DMS114 treated with DMSO at 0.1 percent for 48 hours (cell line): Measurements from ENCODE around the gene MESP2.

Source experiments
- DNase-seq: peaks from one replicate; lab custom pipeline; 2025; ENCODE audit not compliant: unreplicated experiment; lab: John Stamatoyannopoulos, UW

MESP2 gene

DNA sequence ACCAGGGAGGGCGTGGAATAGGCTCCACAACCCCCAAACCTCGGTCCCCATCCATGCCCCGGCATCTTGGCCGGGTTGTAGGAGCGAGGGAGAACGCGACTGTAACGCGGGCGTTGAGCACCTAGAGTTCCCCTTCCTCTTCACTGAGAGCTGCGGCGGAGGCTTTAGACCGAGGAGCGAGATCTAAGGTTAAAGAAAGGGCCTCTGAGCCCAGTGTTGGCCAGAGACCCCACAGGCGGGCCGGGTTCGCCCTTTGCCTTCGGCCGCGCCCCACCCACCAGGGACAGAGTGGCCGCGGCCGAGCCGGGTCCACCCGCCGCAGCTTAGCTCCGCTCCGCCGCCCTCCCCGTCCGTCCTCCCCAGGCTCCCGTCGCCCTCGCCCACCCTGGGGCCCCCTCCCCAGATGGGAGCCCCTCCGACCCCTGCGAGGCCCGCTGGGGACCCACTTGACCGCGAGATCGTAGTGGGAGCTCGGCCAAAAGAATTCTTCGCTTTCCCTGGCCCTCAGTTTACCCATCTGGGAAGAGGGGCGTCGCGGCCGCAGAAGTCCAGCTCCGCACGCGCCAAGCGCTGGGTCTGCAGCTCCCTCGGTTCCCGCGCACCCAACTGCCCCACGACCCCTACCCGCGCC lies 38.1 kb downstream of the MESP2 start:
- no peak for DNase-seq

DNA sequence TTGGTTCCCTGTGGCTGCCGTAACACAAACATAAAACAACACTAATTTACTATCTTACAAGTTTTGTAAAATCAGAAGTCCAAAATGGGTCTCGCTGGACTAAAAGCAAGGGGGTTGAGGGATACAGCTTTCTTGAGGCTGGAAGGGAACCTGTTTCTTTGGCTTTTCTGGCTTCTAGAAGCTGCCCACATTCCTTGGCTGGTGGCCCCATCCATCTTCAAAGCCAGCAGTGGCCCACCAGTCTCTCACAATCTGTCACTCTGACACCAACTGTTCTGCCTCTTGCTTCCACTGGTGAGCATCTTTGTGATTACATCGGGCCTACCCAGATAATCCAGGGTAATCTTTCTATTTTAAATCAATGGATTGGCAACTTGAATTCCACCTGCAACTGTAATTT lies 39.6 kb downstream of the MESP2 start:
- DNase-seq = no peak

DNA sequence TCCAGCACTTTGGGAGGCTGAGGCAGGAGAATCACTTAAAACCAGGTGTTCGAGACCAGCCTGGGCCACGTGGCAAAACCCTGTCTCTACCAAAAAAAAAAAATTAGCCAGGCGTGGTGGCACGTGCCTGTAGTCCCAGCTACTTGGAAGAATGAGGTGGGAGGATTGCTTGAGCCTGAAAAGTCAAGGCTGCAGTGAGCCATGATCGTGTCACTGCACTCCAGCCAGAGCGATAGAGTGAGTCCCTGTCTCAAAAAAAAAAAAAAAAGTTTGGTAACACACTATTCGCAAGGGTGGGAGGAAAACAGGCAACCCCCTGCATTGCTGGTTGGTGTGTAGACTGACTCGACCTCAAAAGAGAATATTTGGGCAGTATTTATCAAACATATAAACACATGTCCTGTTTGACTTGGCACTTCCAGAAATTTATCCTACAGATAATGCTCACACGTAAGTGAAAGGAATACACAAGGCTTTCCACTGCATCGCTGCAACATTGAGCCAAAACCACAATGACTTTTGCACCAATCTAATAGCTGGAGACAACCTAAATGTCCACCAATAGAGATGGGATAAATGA lies 41.7 kb downstream of the MESP2 start:
- DNase-seq = no peak

DNA sequence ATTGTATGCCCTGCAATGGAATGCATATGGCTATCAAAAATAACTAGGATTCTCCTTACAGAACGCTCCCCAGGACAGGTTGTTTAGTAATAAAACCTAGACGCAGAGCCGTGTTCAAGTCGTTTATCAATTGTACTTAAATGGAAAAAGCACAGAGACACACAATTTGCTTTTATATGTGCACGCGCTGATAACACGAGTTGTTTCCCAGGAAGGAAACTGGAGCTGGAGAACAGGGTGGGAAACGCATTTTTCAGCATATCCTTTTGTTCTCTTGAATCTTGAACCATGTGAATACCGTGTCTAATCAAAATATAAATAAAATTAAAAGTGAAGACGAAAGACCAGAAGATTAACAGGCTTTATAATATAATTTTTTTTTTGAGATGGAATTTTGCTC lies 42.2 kb downstream of the MESP2 start:
- no peak for DNase-seq

DNA sequence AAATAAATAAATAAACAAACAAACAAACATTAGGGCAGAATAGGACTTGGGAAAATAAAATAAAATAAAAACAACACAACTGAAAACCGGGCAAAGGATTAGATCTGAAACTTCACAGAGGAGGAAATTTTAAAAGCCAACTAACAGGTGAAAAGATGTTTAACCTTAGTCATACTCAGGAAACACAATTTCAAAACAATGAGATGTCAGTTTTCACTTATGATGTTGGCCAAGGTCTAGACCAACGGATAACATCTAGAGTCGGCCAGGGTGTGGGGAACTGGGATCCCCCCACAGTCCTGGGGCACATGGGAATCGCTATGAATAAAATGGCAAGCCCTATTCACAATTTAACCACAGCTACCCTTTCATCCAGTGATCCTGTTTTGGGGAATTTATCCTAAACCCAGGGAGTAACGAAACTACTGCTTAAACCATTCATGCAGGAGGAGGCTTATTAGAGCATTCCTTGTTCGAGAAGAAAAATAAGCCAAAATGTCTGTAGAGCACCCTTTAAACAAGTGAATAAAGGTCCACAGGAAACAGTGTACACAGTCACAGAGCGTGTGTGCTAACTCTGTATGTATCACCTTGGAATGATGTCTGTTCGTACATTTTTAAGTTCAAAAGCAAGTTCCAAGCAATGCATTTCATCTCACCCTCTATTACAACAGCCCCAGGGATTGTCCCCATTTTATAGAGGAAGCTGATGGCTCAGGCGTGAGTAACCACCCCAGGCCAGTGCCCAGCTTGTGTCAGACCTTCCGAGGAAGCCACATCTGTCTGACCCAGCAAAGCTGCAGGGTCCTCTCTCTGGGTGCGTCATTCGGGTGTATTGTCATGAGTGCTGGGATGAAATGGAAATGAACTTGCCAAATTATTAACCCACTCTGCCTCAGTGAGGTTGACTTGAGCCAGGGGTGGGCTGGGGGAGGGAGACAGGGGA lies 44.8 kb downstream of the MESP2 start:
- DNase-seq = no peak

DNA sequence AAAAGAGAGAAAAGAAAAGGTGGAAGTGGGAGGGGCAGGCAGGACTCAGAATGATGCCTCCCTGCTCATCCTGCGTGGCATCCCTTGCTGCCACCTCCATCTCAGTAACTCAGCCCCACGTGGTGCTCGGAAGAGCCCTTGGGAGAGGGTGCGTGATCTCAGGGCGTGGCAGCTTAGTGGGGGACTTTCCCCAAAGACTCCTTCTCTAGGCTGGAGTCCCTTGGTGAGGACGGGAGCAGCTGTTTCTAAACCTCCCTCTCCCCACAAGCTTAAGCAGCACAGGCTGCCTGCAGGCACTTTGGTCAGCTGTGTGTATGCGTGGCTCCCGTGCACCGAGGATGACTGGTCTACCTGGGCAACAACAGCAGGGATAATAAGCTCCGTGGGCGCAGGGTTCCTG lies 45.9 kb downstream of the MESP2 start:
- no peak for DNase-seq

DNA sequence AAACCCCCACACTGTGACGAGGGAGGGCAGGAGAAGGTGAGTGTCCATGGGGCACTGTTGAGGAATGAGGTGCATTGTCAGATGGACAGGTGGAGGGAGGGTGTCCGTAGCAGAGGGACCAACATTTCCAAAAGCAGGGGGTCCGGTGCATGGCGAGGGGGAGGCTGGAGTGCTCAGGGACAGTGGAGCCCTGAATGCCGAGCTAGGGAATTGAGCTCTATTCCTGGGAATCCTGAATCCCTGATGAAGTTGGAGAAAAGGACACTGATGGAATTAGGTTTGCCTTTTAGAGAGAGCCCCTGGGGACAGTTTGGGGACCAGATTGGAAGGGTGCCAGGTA lies 46.4 kb downstream of the MESP2 start:
- DNase-seq = no peak

DNA sequence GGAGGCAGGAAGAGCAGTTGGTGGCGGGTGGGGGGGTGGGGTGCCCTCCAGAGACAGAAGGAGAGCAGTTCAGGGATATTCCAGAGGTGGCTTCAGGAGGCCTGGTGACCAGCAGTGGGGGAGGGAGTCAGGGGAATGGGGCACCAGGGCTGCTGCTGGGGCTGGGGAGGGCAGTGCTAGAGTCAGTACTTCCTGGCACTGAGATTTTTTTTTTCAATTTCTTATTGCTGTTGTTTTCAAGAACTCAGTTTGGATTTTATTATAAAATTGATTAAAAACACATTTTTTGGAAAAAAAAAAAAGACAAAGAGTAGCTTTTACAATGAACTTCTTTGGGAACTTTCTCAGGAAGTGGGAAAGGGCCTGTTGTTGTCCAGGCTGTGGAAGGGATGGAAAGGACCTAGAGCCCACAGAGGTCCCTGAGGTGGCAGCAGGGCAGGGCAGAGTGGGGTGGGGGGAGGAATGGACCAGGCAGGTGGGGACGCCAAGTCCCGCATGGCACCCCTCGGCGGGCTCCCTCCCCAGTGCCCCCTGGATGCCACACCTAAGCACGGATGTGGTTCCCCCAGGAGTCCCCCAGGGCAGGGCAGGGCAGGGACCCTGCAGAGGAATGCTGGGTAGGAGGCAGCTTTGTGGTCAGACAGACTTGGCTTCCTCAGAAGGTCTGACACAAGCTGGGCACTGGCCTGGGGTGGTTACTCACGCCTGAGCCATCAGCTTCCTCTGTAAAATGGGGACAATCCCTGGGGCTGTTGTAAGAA lies 47.0 kb downstream of the MESP2 start:
- DNase-seq = peak; percentile 16

DNA sequence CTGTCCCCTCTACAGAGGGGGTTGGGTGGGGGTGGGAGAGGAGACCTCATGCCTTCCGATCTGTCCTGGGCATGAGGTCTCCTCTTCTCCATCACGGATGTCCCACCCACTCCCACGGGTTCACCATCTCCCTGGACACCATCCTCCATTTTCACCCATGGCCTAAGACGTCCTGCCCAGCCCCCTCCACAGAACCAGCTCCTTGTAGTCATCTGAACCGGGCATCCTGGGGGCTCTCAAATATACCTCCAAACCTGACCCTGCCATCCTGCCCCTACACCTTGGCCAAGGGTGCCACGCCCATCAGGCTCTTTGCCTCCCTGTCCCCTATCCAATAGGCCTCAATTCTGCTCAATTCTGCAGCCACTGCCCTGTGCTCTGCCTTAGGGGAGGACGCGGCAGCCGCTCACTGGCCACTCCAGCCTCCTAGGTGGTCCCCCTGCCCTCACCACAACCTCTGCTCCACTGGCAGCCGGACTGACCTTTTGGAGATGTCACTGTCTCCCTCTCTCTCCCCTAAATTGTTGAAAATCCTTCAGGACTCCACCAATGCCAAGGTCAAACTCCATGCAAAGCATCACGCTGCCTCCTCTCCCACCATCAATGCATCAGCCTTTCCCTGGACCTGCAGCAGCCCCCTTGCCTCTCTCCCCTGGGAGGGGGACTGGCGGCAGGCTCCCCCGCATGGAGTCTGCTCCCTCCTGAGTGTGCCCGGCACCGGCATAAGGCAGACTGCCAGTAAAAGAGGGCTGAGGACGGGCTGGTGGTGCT lies 47.9 kb downstream of the MESP2 start:
- no peak for DNase-seq

DNA sequence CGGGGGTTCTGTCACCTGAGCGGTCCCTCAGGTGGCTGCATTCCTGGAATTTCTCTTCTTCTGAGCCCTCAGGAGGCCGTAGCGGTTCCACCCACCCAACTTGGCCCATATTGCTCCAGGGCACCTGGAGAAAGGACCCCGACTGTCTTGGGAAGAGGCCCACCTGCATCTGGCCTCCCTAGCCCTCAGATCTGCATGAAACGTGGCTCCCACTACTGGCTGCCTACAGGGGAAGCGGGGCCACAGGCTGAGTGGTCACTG lies 48.4 kb downstream of the MESP2 start:
- no peak for DNase-seq

DNA sequence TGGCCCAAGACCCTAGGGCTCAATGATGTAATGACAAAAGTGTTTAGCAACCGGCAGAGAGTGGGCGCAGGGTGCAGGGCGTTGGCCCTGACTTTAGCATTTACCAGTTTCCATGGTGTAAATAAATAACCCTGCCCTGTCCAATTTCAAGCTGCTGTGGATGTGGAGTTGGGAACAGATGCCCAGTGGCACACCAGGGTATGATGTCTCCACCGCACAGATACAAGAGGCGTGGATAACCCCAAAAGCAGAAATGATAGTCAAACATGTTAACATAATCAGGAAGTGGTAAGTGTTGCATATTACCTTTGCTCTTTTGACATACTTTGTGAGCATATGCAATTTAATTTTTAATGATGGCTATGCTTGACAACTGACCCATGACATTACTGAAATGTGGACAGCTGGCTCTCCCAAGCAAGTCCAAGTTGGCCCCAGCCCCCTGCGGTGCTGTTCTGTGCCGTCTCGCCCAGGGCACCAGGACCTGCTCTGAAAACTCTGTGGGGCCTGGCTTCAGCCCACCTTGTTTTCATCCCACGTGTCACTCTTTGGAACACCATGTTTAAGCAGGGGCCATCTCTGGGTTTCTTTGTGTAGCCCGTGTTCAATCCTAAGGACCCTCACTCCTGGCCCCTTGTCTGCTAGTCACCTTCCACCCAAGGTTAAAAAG lies 49.3 kb downstream of the MESP2 start:
- DNase-seq = no peak

DNA sequence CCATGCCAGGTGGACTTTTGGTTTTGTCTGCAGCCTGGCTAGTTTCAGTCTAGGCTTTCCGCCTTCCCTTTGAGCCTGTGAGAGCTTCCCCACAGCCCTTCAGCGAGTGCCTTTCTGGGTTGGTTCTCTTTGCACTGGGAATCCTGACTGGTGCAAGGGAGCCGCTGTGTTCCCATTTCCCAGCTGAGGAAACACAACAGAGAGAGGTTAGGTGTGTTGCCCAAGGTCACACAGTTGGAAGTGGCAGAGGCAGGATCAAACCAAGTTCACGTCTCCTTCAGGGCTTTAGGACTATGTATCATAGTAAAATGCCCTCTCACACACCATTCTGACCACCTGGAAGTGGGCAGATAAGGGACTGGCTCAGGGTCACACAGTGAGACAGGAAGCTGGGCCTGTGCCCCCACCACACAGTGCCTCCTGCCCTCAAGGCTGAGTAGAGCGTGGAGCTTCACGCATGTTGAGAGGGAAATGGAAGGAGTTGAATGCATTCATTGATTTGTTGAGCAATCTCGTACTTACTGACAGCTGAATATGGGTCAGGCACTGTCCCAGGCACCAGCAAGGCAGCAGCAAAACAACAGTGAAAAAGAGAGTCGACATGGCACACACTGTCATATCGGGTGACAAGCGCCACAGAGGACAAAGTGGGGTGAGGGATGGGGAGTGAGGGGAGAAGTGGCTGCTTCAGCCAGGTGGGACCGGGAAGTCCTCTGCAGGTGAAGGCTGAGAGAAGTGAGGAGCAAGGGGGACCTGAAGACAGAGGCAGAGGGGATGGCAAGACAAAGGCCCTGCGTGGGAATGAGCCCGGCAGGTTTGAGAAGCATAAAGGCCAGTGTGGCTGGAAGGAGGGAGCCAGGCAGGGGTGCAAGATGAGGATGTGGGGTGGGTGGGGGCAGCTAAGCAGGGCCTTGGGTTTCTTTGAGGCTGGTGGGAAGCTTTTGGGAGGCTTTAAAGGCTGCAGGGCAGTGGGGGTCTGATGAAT lies 50.8 kb downstream of the MESP2 start:
- DNase-seq = no peak

DNA sequence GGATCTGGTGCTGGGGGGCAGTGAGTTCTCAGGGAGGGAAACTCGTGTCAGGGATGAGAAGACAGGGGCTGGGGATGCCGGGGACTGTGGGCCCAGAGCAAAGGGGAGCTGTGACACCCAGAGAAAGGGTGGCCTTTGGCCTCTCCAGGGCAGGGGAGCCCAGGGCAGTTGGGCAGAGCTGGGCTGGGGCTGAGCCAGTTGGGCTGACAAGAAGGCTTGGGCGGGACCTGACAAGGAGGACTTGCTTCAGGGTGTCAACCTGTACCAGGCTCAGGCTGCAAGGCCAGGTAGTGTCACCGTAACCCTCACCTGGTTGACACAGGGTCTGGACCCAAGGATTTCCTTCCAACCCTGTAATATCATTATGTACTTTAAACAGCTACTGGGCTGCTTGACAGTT lies 51.7 kb downstream of the MESP2 start:
- DNase-seq = no peak
